Stimulated activated CD8-positive, alpha-beta memory T cell treated with anti-CD3 and anti-CD28 coated beads, Interleukin-15, amount 100 ng/mL, for 4 hours (primary cell): ENCODE measurements around the gene NUP107.

Source experiments
- DNase-seq, 2 donors: peaks; one replicate each; pipeline ENCODE4 v3.0.0-alpha.2; 2020; ENCODE audit warnings: low read depth in 2 of 2

Gene NUP107

GRCh38 chr12:68773582-68773981, 86.8 kb downstream of the NUP107 start:
- no peak for DNase-seq

- no peak for DNase-seq
Observed at GRCh38 chr12:68775121-68775630, 88.4 kb downstream of the NUP107 start.

DNA sequence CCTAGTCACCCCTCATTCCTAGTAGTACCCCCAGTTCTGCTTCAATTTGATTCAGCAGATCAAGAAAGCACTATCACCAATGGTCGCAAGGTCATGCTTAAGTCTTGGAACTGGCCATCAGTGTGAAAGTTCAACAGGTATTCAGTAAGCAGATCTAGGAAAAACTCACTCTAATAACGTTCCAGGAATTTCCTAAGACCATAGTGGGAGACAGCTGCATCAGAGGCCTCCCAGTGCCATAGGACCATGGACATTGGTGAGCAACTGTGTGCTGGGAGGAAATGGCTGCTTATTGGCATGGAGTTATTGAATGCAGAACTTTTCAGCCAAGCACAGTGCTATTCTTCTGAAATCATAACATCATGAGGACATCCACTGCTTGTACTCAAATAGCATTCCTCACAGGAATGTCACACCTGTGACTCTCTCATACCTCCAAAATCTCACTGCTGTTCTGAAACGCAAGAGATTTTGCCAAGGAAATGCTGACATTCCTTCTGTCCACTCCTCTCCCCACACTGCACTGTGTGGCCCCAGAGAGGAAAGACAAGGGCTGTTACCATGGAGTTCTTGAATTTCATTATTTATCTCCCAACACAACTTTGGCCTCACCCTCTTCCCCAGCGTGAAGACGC, 90.3 kb downstream of the NUP107 start:
- DNase-seq = no peak

GRCh38 chr12:68779280-68779679, 92.5 kb downstream of the NUP107 start:
- DNase-seq = no peak

- no peak for DNase-seq
Observed at GRCh38 chr12:68780731-68781130, 94.0 kb downstream of the NUP107 start.

DNA sequence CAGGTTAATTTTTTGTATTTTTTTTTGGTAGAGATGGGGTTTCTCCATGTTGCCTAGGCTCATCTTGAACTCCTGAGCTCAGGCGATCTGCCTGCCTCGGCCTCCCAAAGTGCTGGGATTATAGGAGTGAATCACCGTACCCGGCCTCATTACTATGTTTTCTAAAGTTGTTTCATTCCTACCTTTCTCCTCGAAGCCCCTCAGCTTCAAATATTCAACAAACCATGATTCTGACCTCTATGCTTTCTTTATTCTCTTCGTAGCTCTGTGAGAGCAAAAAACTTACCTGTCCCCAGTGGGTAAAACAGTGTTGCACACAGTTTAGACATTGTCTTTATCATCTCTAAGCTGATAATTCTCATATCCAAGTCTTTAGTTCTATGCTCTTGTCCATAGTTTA, 95.0 kb downstream of the NUP107 start:
- no peak for DNase-seq

- DNase-seq = no peak
Observed at GRCh38 chr12:68784015-68784414, 97.2 kb downstream of the NUP107 start.

DNA sequence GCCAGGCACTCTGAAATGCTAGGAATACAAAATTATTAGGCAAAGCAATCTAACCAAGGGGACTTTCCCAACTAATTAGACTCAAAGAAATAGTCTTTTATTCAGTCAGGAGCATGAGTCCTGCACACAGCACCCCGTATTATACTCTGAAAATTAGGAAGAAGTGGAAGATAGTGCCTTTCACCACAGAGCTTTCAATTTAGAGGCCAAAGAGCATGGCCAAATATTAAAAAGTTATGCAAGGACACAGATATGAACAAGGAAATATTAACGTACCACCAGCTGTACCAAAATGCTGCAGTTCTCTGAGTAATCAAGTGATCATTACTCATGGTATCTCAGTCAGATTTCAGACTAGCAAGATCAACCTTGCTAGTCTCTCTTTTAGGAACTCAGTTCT, 98.6 kb downstream of the NUP107 start:
- DNase-seq = no peak

DNA sequence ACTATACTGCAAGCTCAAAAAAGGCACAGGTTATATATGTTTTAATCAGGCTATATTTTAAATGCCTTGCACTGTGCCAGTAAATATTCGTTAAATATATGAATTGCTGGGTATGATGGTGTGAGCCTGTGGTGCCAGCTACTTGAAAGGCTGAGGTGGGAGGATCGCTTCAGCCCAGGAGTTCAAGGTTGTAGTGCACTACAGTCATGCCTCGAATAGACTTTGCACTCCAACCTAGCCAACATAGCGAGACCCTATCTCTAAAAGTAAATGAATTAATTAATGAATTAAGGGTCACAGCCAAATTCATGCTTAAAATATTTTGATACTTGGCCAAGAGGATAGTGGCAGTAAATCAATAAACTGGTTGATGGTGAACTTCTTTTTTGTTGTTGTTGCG, 99.0 kb downstream of the NUP107 start:
- no peak for DNase-seq

GRCh38 chr12:68786929-68787328, 100.2 kb downstream of the NUP107 start:
- DNase-seq = no peak

GRCh38 chr12:68788554-68789143, 101.9 kb downstream of the NUP107 start:
- no peak for DNase-seq

GRCh38 chr12:68789144-68789878, 102.5 kb downstream of the NUP107 start:
- DNase-seq = no peak

DNA sequence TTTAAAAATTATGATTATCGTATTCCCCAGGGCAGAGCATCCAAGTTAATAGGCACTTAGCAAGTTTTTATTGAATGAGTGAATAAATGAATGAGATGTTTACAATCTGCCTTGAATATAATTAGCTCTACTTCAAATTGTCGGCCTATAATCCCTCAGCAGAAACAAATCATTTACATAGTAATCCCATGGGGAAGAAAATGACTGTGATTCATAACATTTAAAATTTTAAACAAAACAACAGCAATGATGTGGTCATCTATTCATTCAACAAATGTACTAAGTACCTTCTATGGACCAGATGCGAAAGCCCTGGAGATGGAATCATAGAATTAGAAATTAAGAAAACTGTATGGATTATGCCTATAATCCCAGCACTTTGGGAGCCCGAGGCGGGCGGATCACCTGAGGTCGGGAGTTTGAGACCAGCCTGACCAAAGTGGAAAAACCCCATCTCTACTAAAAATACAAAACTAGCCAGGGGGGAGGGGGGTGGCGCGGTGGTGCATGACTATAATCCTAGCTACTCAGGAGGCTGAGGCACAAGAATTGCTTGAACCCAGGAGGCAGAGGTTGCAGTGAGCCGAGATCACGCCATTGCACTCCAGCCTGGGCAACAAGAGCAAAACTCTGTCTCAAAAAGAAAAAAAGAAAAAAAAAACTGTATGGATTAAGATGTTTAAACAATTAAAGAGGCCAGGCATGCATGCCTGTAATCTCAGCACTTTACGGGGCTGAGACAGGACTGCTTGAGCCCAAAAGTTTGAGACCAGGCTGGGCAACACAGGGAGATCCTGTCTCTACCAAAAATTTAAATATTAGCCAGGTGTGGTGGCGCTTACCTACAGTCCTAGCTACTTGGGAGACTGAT, 103.5 kb downstream of the NUP107 start:
- no peak for DNase-seq

- no peak for DNase-seq
Observed at GRCh38 chr12:68790952-68791234, 104.1 kb downstream of the NUP107 start.

- no peak for DNase-seq
Observed at GRCh38 chr12:68791897-68792481, 105.2 kb downstream of the NUP107 start.

DNA sequence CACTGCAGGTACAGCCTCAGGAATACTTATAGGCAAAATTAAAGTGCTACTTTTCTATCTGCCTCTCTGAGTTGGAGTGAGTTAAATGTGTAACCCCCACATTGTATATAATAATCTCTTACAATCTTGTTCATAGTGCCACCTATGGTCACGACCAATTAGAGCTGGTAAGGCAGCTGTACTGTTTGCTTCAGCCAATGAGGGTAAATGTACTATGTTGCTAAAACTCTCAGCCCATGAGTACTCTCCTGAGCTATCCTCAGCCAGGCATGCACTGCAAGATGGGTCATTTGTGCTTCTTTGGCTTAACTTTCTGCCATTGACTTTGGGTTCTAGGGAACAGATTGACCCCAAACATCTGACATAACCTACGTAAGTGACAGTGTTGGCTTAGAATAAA, 106.2 kb downstream of the NUP107 start:
- no peak for DNase-seq

- DNase-seq = no peak
Observed at GRCh38 chr12:68793436-68793835, 106.7 kb downstream of the NUP107 start.

GRCh38 chr12:68793975-68794652, 107.3 kb downstream of the NUP107 start:
- no peak for DNase-seq

- no peak for DNase-seq
Observed at GRCh38 chr12:68794653-68795251, 108.0 kb downstream of the NUP107 start.
